ENCODE data around the gene KIAA0319L. TPM values are rescaled to one million over a fixed set of nuclear protein-coding genes. Genes with fewer than 3 reads are reported as not detected.

Gene KIAA0319L
- total RNA-seq, 1 experiment from 2014 or later, result 20.9 TPM

- Histone ChIP-seq H3K9me2 (replicated peaks; ENCODE audit: low read length) (no peaks in the 10 kb centered on the region), H3K36me3 (ENCODE audit: low read depth, low read length) (no peaks in the 10 kb centered on the region), H4K20me1 (ENCODE audit: low read length) (no peaks in the 10 kb centered on the region), H3K9me3 (ENCODE audit: low read length) (no peaks in the 10 kb centered on the region), H2AFZ (ENCODE audit: low read length) (no peak overlapping the region), H3K9ac (ENCODE audit: low read length) (no peak overlapping the region), H3F3A (ENCODE audit: low read length, unreplicated experiment) (no peaks in the 10 kb centered on the region), H3K4me3 (ENCODE audit: low read length) (no peak overlapping the region), H3K4me2 (ENCODE audit: low read length) (no peak overlapping the region), H3K27ac (ENCODE audit: low read length) (no peak overlapping the region), H3K4me1 (ENCODE audit: insufficient read depth, low read length) (peaks cover 2% of the 10 kb centered on the region; the same call in 1 of the 2 replicates), H3K79me2 (ENCODE audit: low read length) (no peaks in the 10 kb centered on the region), H3K27me3 (ENCODE audit: low read length) (no peaks in the 10 kb centered on the region)
- no peak for ATAC-seq
- BruUV-seq (replicated peaks), result no TSS peak
- ChIA-PET CTCF (no interaction called here), POLR2A (ENCODE audit: unreplicated experiment) (no interaction called here)
- DNase-seq, result no peak
- TF ChIP-seq CTCF (conservative IDR thresholded peaks at IDR 0.05; ENCODE audit: low read depth, low read length) (no peak), EZH2phosphoT487 (IDR thresholded peaks at IDR 0.05; ENCODE audit: borderline replicate concordance, low read length) (no peak), EZH2 (IDR thresholded peaks at IDR 0.05; ENCODE audit: low read length, unreplicated experiment) (no peak)
- intact Hi-C loops (cut with micrococcal nuclease), result no loop called here
These were observed 57.5 kb downstream of the KIAA0319L start for GRCh38 chr1:35499652-35500176.

- ATAC-seq, result no peak
- H3K27ac ChIP-seq (ENCODE audit: low read length), result no peak overlapping the region
- no peaks in the 10 kb centered on the region for H3K4me1 ChIP-seq (ENCODE audit: insufficient read depth, low read length)
- no peak overlapping the region for H3K4me2 ChIP-seq (ENCODE audit: low read length)
- H3F3A ChIP-seq (ENCODE audit: low read length, unreplicated experiment), result no peaks in the 10 kb centered on the region
- no peaks in the 10 kb centered on the region for H3K27me3 ChIP-seq (ENCODE audit: low read length)
- intact Hi-C loops (cut with micrococcal nuclease), result no loop called here
- H3K36me3 ChIP-seq (ENCODE audit: low read depth, low read length), result no peaks in the 10 kb centered on the region
- TF ChIP-seq EZH2 (IDR thresholded peaks at IDR 0.05; ENCODE audit: low read length, unreplicated experiment) (no peak), CTCF (conservative IDR thresholded peaks at IDR 0.05; ENCODE audit: low read depth, low read length) (no peak)
- ChIA-PET POLR2A (ENCODE audit: unreplicated experiment) (no interaction called here), CTCF (no interaction called here)
- no peaks in the 10 kb centered on the region for H4K20me1 ChIP-seq (ENCODE audit: low read length)
- no peaks in the 10 kb centered on the region for H3K9me3 ChIP-seq (ENCODE audit: low read length)
- H2AFZ ChIP-seq (ENCODE audit: low read length), result no peak overlapping the region
- no TSS peak for BruUV-seq (replicated peaks)
- H3K4me3 ChIP-seq (ENCODE audit: low read length), result no peak overlapping the region
- no peaks in the 10 kb centered on the region for H3K9me2 ChIP-seq (replicated peaks; ENCODE audit: low read length)
- no peaks in the 10 kb centered on the region for H3K79me2 ChIP-seq (ENCODE audit: low read length)
- DNase-seq, result no peak
- H3K9ac ChIP-seq (ENCODE audit: low read length), result no peak overlapping the region
These were observed 58.0 kb downstream of the KIAA0319L start for GRCh38 chr1:35499231-35499630.

- intact Hi-C loops (cut with micrococcal nuclease), result no loop called here
- ChIA-PET POLR2A (ENCODE audit: unreplicated experiment) (no interaction called here), CTCF (no interaction called here)
- H3F3A ChIP-seq (ENCODE audit: low read length, unreplicated experiment), result no peaks in the 10 kb centered on the region
- no peak overlapping the region for H3K9ac ChIP-seq (ENCODE audit: low read length)
- TF ChIP-seq EZH2phosphoT487 (IDR thresholded peaks at IDR 0.05; ENCODE audit: borderline replicate concordance, low read length) (no peak), EZH2 (IDR thresholded peaks at IDR 0.05; ENCODE audit: low read length, unreplicated experiment) (no peak), CTCF (conservative IDR thresholded peaks at IDR 0.05; ENCODE audit: low read depth, low read length) (no peak)
- DNase-seq, result no peak
- H3K9me2 ChIP-seq (replicated peaks; ENCODE audit: low read length), result no peaks in the 10 kb centered on the region
- H2AFZ ChIP-seq (ENCODE audit: low read length), result no peak overlapping the region
- H3K4me1 ChIP-seq (ENCODE audit: insufficient read depth, low read length), result no peaks in the 10 kb centered on the region
- no peaks in the 10 kb centered on the region for H4K20me1 ChIP-seq (ENCODE audit: low read length)
- H3K36me3 ChIP-seq (ENCODE audit: low read depth, low read length), result no peaks in the 10 kb centered on the region
- no peak overlapping the region for H3K27ac ChIP-seq (ENCODE audit: low read length)
- no peak overlapping the region for H3K4me3 ChIP-seq (ENCODE audit: low read length)
- no peaks in the 10 kb centered on the region for H3K27me3 ChIP-seq (ENCODE audit: low read length)
- ATAC-seq, result no peak
- H3K79me2 ChIP-seq (ENCODE audit: low read length), result no peaks in the 10 kb centered on the region
- no peak overlapping the region for H3K4me2 ChIP-seq (ENCODE audit: low read length)
- no TSS peak for BruUV-seq (replicated peaks)
- no peaks in the 10 kb centered on the region for H3K9me3 ChIP-seq (ENCODE audit: low read length)
These were observed 59.6 kb downstream of the KIAA0319L start for GRCh38 chr1:35497571-35497970.

Measured in PC-3 (cell line).